ENCODE data around the gene BCR.
A peak's percentile ranks its signal among the peaks of the same experiment; 100 is the strongest.

The BCR gene

GRCh38 chr22:23246982-23247766 is 66.9 kb downstream of the BCR start:
- no peak for DNase-seq

- no peak for DNase-seq
Observed at GRCh38 chr22:23248583-23248982, 68.3 kb downstream of the BCR start.

- DNase-seq = peak; percentile 21
Observed at GRCh38 chr22:23250056-23250784, 69.9 kb downstream of the BCR start.

GRCh38 chr22:23250785-23251363 is 70.6 kb downstream of the BCR start:
- DNase-seq = no peak

- DNase-seq = no peak
Observed at GRCh38 chr22:23251445-23252093, 71.3 kb downstream of the BCR start.

- no peak for DNase-seq
Observed at GRCh38 chr22:23253475-23254055, 73.3 kb downstream of the BCR start.

- DNase-seq = no peak
Observed at GRCh38 chr22:23255506-23256170, 75.3 kb downstream of the BCR start.

GRCh38 chr22:23256171-23256932 is 76.0 kb downstream of the BCR start:
- no peak for DNase-seq

GRCh38 chr22:23256986-23257888 is 76.9 kb downstream of the BCR start:
- no peak for DNase-seq

GRCh38 chr22:23257889-23258825 is 77.8 kb downstream of the BCR start:
- DNase-seq = no peak

GRCh38 chr22:23258826-23259170 is 78.5 kb downstream of the BCR start:
- no peak for DNase-seq

GRCh38 chr22:23259916-23260644 is 79.8 kb downstream of the BCR start:
- no peak for DNase-seq

- DNase-seq = no peak
Observed at GRCh38 chr22:23260645-23261581, 80.6 kb downstream of the BCR start.

GRCh38 chr22:23261900-23262450 is 81.7 kb downstream of the BCR start:
- DNase-seq = no peak

- DNase-seq = no peak
Observed at GRCh38 chr22:23262518-23263332, 82.4 kb downstream of the BCR start.
